Loucy (cell line): Measurements from ENCODE around the gene RANBP17.

ENCODE experiments used
- H2AFZ ChIP-seq: fragments of 200-600 bp; sonication (generic); 2 replicates; pipeline ENCODE4 v1.6.0; 2016; ENCODE audit warnings: antibody characterized with exemption, mild to moderate bottlenecking, low read length, moderate library complexity
- H3F3A ChIP-seq: fragments of 200-600 bp; 2 replicates; pipeline ENCODE4 v1.6.0; 2016; ENCODE audit warnings: antibody characterized with exemption, low read depth, mild to moderate bottlenecking
- H3K27me3 ChIP-seq: fragments of 200-600 bp; sonication (generic); 2 replicates; pipeline ENCODE4 v1.6.1; 2014; ENCODE audit warnings: low read length, mild to moderate bottlenecking; ENCODE audit not compliant: insufficient read depth, poor library complexity, severe bottlenecking
- H3K36me3 ChIP-seq: fragments of 200-600 bp; sonication (generic); 2 replicates; pipeline ENCODE4 v1.6.1; 2016; ENCODE audit warnings: low read length; ENCODE audit not compliant: insufficient read depth
- H3K4me1 ChIP-seq: fragments of 200-600 bp; sonication (generic); 2 replicates; pipeline ENCODE4 v1.5.1; 2014; ENCODE audit warnings: low read length, mild to moderate bottlenecking; ENCODE audit not compliant: insufficient read depth, poor library complexity, severe bottlenecking
- H3K4me2 ChIP-seq: fragments of 200-600 bp; sonication (generic); 2 replicates; pipeline ENCODE4 v1.6.0; 2014; ENCODE audit warnings: antibody characterized with exemption, low read length, low read depth, mild to moderate bottlenecking; ENCODE audit not compliant: poor library complexity, severe bottlenecking
- H3K4me3 ChIP-seq: fragments of 200-600 bp; sonication (generic); 2 replicates; pipeline ENCODE4 v1.5.1; 2014; ENCODE audit warnings: low read length, mild to moderate bottlenecking, mixed read lengths; ENCODE audit not compliant: poor library complexity, severe bottlenecking
- H3K79me2 ChIP-seq: fragments of 200-600 bp; sonication (generic); 2 replicates; pipeline ENCODE4 v1.6.1; 2014; ENCODE audit warnings: low read length; ENCODE audit not compliant: insufficient read depth
- H3K9ac ChIP-seq: fragments of 200-600 bp; sonication (generic); 2 replicates; pipeline ENCODE4 v1.6.0; 2014; ENCODE audit warnings: mild to moderate bottlenecking, low read depth, low read length, moderate library complexity; ENCODE audit not compliant: poor library complexity, severe bottlenecking
- H3K9me2 ChIP-seq: fragments of 200-600 bp; sonication (generic); replicated peaks from 2 replicates; pipeline ENCODE4 v1.6.1; 2016; ENCODE audit warnings: low read depth, low read length, mixed read lengths
- H3K9me3 ChIP-seq: fragments of 200-600 bp; sonication (generic); 2 replicates; pipeline ENCODE4 v1.6.1; 2014; ENCODE audit warnings: mild to moderate bottlenecking, antibody characterized with exemption, low read length, low read depth; ENCODE audit not compliant: insufficient read depth
- H4K20me1 ChIP-seq: fragments of 200-600 bp; sonication (generic); 2 replicates; pipeline ENCODE4 v1.6.0; 2014; ENCODE audit warnings: antibody characterized with exemption, low read length, mild to moderate bottlenecking; ENCODE audit not compliant: insufficient read depth, poor library complexity, severe bottlenecking
- CTCF ChIP-seq: fragments of 200-600 bp; sonication (generic); conservative IDR thresholded peaks from 2 replicates; pipeline ENCODE4 v1.5.1; 2014; ENCODE audit warnings: mild to moderate bottlenecking, antibody characterized with exemption, low read length
- EZH2phosphoT487 ChIP-seq: fragments of 200-600 bp; IDR thresholded peaks from 2 replicates; pipeline ENCODE4 v1.6.1; 2018; ENCODE audit warnings: antibody characterized with exemption, mild to moderate bottlenecking, moderate library complexity, borderline replicate concordance

Gene RANBP17

GRCh38 chr5:170892196-170892595 is 30.4 kb downstream of the RANBP17 start:
- H3K4me2 ChIP-seq = no peak overlapping the region
- H3K79me2 ChIP-seq = no peaks in the 10 kb centered on the region
- H3F3A ChIP-seq = no peaks in the 10 kb centered on the region
- H3K9me2 ChIP-seq = no peaks in the 10 kb centered on the region
- no peaks in the 10 kb centered on the region for H3K27me3 ChIP-seq
- H3K4me1 ChIP-seq = no peaks in the 10 kb centered on the region
- H3K9ac ChIP-seq = no peak overlapping the region
- H4K20me1 ChIP-seq = no peaks in the 10 kb centered on the region
- TF ChIP-seq EZH2phosphoT487 = no peak
- no peak for TF ChIP-seq CTCF
- H3K4me3 ChIP-seq = no peak overlapping the region
- no peaks in the 10 kb centered on the region for H3K9me3 ChIP-seq
- no peak overlapping the region for H2AFZ ChIP-seq
- H3K36me3 ChIP-seq = no peaks in the 10 kb centered on the region

GRCh38 chr5:170894665-170895064 is 32.8 kb downstream of the RANBP17 start:
- H3K4me1 ChIP-seq = no peaks in the 10 kb centered on the region
- H3K9me2 ChIP-seq = no peaks in the 10 kb centered on the region
- no peaks in the 10 kb centered on the region for H3K9me3 ChIP-seq
- H3K4me2 ChIP-seq = no peak overlapping the region
- H3K27me3 ChIP-seq = no peaks in the 10 kb centered on the region
- H3F3A ChIP-seq = no peaks in the 10 kb centered on the region
- no peak for TF ChIP-seq CTCF
- TF ChIP-seq EZH2phosphoT487 = no peak
- no peaks in the 10 kb centered on the region for H3K36me3 ChIP-seq
- H3K4me3 ChIP-seq = no peak overlapping the region
- H3K9ac ChIP-seq = no peak overlapping the region
- H2AFZ ChIP-seq = no peak overlapping the region
- H4K20me1 ChIP-seq = no peaks in the 10 kb centered on the region
- no peaks in the 10 kb centered on the region for H3K79me2 ChIP-seq

GRCh38 chr5:170896779-170897178 is 35.0 kb downstream of the RANBP17 start:
- no peak overlapping the region for H3K9ac ChIP-seq
- TF ChIP-seq EZH2phosphoT487 = no peak
- peak; percentile 20; the same call in 1 of the 2 replicates for TF ChIP-seq CTCF
- H3K4me2 ChIP-seq = no peak overlapping the region

More at GRCh38 chr5:170896779-170897178, 35.0 kb downstream of the RANBP17 start:
- Histone ChIP-seq H3K9me3 (no peaks in the 10 kb centered on the region), H3K79me2 (no peaks in the 10 kb centered on the region), H2AFZ (no peak overlapping the region), H3K4me1 (no peaks in the 10 kb centered on the region), H3K36me3 (no peaks in the 10 kb centered on the region), H4K20me1 (no peaks in the 10 kb centered on the region), H3K4me3 (no peak overlapping the region), H3K9me2 (no peaks in the 10 kb centered on the region), H3F3A (no peaks in the 10 kb centered on the region), H3K27me3 (no peaks in the 10 kb centered on the region)
